Measurements from ENCODE around the gene TRIM2. TPM values are rescaled to one million over a fixed set of nuclear protein-coding genes. Genes with fewer than 3 reads are reported as not detected.

The TRIM2 gene
- total RNA-seq, 1 donor from 2014 or later: 40.8 TPM

GRCh38 chr4:153365003-153365402 lies 160.8 kb downstream of the TRIM2 start:
- DNase-seq (ENCODE audit: low read depth): no peak
- TF ChIP-seq CTCF (conservative IDR thresholded peaks at IDR 0.05; ENCODE audit: low read depth, low read length): no peak
- H3K4me3 ChIP-seq (ENCODE audit: low read depth, low read length): no peak overlapping the region

- no peak for TF ChIP-seq CTCF (conservative IDR thresholded peaks at IDR 0.05; ENCODE audit: low read depth, low read length)
- no peak overlapping the region for H3K4me3 ChIP-seq (ENCODE audit: low read depth, low read length)
- no peak for DNase-seq (ENCODE audit: low read depth)
These were observed 162.2 kb downstream of the TRIM2 start for GRCh38 chr4:153366486-153366885.

GRCh38 chr4:153367092-153367491 lies 162.8 kb downstream of the TRIM2 start:
- DNase-seq (ENCODE audit: low read depth): no peak
- no peak for TF ChIP-seq CTCF (conservative IDR thresholded peaks at IDR 0.05; ENCODE audit: low read depth, low read length)
- H3K4me3 ChIP-seq (ENCODE audit: low read depth, low read length): no peak overlapping the region

GRCh38 chr4:153369021-153369420 lies 164.8 kb downstream of the TRIM2 start:
- no peak for DNase-seq (ENCODE audit: low read depth)
- H3K4me3 ChIP-seq (ENCODE audit: low read depth, low read length): no peak overlapping the region
- no peak for TF ChIP-seq CTCF (conservative IDR thresholded peaks at IDR 0.05; ENCODE audit: low read depth, low read length)

DNA sequence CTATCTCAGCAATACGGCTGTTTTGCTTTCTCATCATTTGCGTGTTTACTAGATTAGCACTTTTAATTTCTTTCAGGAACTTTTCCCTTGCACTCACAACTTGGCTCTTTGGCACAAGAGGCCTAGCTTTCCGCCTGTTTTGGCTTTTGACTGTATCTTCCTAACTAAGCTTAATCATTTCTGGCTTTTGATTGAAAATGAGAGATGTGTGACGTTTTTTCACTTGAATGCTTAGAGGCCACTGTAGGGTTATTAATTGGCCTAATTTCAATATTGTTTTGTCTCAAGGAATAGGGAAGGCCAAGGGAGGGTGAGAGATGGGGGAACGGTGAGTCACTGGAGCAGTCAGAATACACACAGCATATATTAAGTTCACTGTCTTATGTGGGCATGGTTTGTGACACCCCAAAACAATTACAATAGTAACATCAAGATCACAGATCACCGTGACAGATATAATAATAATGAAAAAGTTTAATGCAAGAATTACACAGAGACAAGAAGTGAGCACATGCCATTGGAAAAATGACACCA lies 167.5 kb downstream of the TRIM2 start:
- DNase-seq (ENCODE audit: low read depth): no peak
- TF ChIP-seq CTCF (conservative IDR thresholded peaks at IDR 0.05; ENCODE audit: low read depth, low read length): no peak
- no peak overlapping the region for H3K4me3 ChIP-seq (ENCODE audit: low read depth, low read length)

DNA sequence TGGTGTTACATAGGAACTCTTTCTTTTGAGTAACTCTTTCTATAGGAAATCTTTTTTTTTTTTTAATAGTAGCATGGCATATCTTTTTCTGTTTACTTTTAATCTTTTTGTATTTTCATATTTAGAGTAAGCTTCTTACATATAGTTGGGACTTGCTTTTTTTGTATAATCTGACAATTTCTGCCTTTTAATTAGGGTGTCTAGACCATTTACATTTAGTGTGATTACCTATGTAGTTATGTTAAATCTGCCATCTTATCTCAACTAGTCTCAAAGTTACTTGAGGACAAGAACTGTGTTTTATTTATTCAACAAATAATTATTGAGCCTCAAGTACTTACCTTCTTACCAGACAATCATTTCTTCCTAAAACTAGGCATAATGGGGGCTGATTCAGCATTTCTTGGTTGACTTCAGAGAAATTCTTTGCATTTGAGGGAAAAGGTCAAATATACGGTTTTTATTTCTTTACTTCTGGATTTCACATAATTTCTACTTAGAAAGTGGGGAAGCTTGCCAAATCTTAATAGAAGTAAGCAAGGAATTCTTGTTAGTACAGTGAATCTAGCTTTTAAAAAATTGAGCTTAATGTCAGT lies 168.8 kb downstream of the TRIM2 start:
- H3K4me3 ChIP-seq (ENCODE audit: low read depth, low read length): no peak overlapping the region
- DNase-seq (ENCODE audit: low read depth): no peak
- no peak for TF ChIP-seq CTCF (conservative IDR thresholded peaks at IDR 0.05; ENCODE audit: low read depth, low read length)

DNA sequence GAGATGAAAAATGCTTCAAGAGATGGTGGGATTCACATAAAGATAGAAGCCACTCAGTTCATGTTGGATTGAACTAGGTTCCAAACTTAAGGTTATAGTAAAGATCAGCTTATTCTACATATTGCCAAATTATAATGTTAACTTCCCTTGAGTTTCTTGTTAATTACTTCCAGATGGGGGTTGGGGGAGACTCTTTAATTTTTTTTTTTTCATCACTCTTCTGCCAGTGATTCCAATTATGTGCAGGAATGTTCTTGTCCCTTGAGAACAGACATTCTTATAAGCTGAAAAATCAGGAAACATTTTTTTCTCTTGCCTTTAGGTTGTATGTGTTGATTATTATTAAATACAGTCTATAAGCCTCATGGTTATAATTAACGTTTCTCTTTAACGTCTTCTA lies 170.2 kb downstream of the TRIM2 start:
- TF ChIP-seq CTCF (conservative IDR thresholded peaks at IDR 0.05; ENCODE audit: low read depth, low read length): no peak
- DNase-seq (ENCODE audit: low read depth): no peak
- no peak overlapping the region for H3K4me3 ChIP-seq (ENCODE audit: low read depth, low read length)
